NB4 (cell line): ENCODE data around the gene CHAD.

Source experiments
- POLR2A ChIP-seq: IDR thresholded peaks from 2 replicates; pipeline ENCODE4 v1.6.1; 2011; ENCODE audit warnings: mild to moderate bottlenecking; ENCODE audit not compliant: insufficient read length; ENCODE audit errors: extremely low read depth
- TF ChIP-seq, protein P1 (sequence below): IDR thresholded peaks from one replicate; pipeline ENCODE4 v1.5.1; 2012; ENCODE audit warnings: low read depth, low read length
- TF ChIP-seq, protein P2 (sequence below): IDR thresholded peaks from 2 replicates; pipeline ENCODE4 v1.6.1; 2011; ENCODE audit warnings: low read depth, low read length

DNA sequence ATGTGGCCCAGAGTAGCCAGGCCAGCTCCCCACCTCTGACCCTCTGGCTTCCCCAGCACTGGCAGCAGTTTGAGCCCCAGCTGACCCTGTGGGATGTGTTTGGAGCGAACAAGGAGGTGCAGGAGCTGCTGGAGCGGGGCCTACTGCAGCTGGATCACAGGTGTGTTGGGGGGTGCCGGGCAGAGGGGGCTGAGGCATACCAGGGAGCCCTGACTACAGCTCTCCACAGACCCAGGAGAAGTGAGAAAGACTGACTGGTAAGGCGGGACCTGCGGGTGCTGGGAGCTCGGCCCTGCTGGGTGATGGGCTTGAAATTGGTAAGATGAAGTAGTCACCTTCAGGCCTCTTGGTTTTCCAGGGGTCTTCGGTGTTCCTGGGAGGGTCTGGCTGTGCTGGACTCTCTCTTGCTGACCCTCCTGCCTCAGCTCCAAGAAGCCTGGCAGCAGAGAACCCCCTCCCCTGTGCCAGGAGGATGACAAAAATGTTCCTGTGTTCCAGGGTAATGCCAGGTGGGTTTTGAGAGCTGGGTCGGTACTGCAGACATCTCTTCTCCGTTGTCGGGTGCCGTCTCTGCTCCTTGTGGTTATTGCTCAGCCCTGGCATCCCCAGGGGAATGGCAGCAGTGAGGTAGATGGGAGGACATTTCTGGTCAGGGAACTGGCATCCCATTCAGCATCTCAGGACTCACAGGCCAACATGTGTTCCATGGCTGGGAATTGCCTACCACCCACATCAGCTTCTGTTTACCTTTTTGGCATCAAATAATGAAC lies 15.9 kb upstream of the CHAD start:
- TF ChIP-seq, protein P1, sequence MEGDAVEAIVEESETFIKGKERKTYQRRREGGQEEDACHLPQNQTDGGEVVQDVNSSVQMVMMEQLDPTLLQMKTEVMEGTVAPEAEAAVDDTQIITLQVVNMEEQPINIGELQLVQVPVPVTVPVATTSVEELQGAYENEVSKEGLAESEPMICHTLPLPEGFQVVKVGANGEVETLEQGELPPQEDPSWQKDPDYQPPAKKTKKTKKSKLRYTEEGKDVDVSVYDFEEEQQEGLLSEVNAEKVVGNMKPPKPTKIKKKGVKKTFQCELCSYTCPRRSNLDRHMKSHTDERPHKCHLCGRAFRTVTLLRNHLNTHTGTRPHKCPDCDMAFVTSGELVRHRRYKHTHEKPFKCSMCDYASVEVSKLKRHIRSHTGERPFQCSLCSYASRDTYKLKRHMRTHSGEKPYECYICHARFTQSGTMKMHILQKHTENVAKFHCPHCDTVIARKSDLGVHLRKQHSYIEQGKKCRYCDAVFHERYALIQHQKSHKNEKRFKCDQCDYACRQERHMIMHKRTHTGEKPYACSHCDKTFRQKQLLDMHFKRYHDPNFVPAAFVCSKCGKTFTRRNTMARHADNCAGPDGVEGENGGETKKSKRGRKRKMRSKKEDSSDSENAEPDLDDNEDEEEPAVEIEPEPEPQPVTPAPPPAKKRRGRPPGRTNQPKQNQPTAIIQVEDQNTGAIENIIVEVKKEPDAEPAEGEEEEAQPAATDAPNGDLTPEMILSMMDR, result no peak
- TF ChIP-seq, protein P2, sequence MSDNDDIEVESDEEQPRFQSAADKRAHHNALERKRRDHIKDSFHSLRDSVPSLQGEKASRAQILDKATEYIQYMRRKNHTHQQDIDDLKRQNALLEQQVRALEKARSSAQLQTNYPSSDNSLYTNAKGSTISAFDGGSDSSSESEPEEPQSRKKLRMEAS, result no peak
- TF ChIP-seq POLR2A, result no peak
